HG02870 (cell line): Measurements from ENCODE around the gene GALR2.
A peak's percentile ranks its signal among the peaks of the same experiment; 100 is the strongest.

ENCODE experiments used
- ATAC-seq: cut with Tn5 transposase; IDR thresholded peaks from one replicate; pipeline ENCODE4 v1.9.1; 2021; ENCODE audit warnings: mild to moderate bottlenecking, moderate library complexity; ENCODE audit not compliant: unreplicated experiment

GALR2 gene

DNA sequence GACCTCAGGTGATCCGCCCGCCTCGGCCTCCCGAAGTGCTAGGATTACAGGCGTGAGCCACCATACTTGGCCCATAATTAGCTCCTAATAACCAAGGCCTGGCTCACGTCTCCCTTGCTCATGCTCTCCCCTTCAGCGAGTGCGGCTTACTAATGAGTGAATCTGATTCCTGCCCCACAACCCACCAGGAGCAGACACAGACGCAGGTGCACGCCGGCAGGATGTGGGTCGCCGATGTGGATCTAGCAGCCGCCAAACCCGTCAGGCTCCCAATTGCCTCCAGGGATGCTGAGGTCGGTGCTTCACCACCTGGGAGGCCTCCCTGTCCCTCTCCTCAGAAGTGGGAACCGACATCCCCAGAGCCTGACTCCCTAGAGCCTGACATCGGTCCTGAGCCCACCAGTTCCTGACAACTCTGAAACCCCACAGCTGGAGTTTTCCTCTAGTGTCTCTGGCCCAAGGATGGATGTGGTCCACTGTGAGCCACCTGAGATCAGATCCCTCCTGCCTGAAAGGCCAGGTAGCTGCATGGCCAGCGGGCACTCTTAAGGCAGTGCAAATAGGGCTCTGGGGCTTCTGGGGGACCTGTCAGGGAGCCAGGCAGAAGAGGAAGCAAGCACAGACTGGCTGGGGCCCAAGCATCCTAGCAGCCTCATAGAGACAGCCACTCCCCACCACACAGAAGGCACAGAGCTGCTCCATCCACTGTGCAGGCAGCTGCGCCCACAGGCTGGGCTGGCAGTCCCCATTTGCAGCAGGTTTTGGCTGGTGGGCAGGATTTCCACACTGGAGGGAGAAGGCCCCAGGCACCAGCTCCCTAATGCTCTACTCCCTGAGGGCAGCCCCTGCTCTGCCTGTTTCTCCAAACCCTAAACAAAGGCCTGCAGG is 18.2 kb downstream of the GALR2 start:
- no peak for ATAC-seq

DNA sequence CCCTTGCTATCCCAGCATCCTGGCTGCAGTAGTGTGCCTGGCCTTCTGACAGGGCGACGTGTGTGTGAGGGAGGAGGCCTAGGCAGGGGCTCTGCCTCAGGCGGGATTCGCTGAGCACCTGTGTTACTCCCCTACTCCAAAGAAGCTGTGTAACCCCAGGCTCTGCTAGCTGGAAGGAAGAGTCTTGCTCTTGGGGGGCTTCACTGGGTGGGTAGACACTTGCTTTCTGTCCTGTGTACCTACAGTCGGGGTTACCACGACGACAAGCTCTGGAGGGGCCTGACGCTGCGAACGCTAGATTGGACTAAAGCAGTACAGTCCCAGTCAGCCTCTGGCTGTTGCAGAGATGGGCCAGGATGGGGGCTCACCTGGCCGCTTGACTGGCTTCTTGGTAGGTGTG is 19.5 kb downstream of the GALR2 start:
- no peak for ATAC-seq

DNA sequence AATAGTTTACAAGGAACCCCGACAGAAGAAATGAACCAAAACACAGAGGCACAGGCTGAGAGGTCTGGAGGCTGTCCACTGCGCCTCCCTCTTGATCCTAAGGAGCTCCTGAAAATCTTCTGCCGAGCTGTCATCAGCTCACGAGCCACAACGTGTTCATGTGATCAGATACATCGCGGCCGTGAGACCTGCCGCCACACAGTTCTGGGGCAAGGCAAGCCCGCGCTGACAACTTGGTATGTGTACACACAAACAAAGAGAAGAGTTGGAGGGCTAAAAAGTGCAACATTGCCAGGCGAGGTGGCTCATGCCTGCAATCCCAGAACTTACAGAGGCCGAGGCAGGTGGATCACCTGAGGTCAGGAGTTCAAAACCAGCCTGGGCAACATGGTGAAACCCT is 21.4 kb downstream of the GALR2 start:
- ATAC-seq, result no peak

DNA sequence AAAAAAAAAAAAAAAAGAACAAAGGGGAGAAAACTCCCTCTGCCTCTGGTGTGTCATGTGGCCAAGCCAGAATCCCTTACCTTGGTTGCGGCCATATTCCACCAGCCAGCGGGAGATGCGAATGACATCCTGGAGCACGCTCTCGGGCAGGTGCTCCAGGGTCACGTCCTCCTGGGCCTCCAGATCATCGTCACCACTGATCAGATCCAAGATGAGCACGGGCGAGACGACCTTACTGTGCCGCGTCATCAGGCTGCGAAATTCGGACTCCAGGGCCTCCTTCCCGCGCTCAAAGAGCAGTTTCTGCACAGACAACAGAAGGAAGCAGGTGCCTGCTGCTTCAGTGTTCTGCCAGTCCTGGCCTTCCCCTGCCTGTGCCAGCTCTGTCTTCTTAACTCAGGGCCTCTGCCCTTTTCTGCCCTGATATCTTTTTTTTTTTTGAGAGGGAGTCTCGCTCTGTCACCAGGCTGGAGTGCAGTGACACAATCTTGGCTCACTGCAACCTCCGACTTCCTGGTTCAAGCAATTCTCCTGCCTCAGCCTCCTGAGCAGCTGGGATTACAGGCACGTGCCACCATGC is 23.2 kb downstream of the GALR2 start:
- ATAC-seq, result no peak

DNA sequence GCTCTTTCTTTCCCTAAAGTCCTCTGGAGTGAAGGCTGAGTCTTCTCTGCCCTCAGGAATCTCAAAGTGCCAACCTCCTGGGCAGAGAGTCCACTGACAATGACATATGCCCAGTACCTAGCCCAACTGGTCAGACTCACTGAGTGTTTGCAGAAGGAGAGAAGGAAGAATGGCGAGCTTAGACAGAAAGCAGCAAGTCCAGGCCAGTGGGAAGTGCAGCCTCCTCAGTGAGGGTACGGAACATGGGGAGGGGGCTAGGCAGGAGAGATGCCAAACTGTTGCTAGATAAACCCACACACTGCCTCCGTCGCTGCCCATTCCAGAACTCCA is 28.3 kb downstream of the GALR2 start:
- ATAC-seq, result no peak

DNA sequence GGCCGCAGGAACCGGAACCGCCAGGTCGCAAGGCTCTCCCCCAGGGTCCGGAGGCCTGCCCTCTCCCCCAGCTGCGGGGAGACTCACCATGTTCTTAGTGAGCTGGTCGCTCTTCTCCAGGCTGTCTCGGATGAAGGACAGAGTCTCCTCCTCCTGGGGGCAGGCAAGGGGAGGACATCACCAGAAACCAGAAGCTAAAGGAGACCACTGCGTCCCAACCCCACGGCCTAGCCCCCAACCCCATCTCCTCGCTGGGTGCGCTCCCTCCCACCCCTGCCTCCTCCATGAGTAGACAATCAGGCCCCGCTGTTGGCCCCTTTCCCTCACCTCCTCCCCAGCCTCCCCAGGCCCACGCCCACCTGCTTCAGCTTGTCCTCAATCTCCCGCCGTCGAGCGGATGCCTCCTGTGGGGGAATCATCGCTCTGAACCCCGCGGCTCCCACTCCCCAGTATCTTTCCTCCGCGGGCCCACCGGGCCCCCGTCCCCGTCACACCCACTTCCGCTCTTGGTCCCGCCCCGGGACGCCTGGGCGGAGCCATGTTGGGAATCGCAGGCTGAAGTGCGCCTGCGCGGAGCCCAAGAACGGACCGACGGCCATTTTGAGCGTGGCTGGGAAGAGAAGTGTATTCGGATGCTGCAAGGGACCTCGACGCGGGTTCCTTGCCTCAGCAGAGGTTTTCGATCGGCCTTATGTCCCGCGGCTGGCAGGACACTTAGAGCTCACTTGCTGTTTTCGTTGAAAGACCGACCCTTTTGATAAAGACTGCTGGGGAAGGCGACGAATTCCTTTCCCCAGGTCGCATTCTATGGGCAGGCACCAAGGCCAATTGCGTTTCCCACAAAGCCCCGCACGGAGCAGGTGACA is 28.9 kb downstream of the GALR2 start, which contains the start of gene EXOC7:
Gene EXOC7, minus strand, starts transcription at position 514 of the 866 bp plus-strand sequence. Its CDS starts 95 bp downstream, at position 419.
- ATAC-seq, result peak; percentile 69

DNA sequence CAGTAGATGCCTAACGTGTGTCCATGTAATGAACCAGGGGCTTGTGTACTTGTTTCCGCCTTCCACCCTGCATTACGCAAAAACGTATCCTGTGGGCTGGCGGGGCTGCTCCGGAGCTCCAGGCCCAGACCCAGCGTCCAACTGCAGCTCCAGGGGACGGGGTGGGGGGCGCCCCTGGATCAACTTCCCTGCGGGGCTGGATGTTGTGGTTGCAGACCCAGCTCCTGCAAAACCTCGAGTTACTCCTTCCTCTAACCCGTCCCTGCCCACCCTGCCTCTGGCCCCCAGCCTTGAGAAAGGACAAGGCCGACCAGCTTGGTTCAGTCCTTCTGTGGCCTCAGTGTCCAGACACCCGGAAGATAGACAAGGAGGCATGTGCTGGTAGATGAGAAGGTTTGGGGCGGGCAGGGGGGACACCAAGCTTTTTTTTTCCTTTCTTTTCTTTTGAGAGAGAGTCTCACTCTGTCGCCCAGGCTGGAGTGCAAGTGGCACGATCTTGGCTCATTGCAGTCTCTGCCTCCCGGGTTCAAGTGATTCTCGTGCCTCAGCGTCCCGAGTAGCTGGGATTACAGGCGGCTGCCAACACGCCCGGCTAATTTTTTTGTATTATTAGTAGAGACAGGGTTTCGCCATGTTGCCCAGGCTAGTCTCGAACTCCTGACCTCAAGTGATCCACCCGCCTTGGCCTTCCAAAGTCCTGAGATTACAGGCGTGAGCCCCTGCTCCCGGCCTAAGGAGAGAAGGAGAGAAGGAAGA is 29.7 kb downstream of the GALR2 start:
- ATAC-seq, result no peak

DNA sequence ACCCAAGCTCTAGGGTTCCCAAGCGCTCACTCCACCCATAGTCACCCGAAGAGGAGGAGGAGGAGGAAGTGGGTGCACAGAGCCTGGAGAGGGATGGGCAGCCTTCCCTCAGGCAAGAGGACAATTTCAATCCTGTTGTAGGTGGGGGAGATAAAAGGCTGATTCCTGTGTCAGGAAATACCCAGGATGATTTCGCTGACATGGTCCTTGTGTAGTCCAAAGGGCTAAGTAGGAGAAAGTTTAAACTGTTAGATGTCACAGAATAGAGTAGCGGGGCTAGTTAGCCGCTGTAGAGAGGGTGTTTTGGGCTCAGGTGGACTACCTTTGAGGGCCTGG is 30.3 kb downstream of the GALR2 start:
- no peak for ATAC-seq

DNA sequence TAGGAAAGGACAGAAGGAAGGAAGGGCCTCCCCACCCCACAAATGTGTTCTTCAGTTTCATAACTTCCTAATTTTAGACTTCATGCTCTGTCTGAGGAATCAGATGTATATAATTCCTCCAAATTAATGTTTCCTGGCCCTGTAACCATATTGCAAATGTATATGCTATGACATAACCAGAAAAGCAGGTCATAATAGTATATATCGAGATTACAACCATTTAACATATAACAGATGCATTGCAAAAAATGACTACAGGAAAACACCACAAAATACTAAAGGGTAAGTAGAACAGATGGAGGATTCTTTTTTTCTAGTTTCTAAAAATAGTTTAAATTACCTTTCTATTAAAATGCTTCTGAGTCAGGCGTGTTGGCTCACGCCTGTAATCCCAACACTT is 32.1 kb downstream of the GALR2 start:
- no peak for ATAC-seq

DNA sequence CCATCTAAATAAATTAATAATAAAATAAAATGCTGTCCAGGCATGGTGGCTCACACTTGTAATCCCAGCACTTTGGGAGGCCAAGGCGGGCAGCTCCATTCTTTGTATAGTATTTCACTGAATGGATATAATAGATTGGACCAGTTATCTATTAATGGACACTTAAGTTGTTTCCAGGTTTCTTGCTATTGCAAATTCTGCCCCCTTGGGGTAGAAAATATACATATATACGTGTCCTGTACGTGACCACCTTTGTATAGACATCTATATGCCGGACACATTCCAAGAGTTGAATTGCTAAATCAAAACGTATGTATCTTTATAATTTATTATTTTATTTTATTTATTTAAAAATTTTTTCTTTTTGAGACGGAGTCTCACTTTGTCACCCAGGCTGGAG is 32.9 kb downstream of the GALR2 start:
- no peak for ATAC-seq

DNA sequence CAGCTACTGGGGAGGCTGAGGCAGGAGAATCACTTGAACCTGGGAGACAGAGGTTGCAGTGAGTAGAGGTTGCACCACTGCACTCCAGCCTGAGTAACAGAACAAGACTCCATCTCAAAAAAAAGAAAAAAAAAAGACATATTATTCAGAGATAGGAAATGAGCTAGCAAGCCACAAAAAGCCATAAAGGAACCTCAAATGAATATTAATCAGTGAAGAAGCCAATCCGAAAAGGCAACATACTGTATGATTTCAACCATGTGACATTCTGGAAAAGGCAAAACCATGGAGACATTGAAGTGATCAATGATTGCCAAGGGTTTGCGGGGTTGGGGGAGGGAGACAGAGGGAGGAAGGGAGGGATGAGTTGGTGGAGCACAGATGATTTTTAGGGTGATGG is 37.4 kb downstream of the GALR2 start:
- ATAC-seq, result no peak

DNA sequence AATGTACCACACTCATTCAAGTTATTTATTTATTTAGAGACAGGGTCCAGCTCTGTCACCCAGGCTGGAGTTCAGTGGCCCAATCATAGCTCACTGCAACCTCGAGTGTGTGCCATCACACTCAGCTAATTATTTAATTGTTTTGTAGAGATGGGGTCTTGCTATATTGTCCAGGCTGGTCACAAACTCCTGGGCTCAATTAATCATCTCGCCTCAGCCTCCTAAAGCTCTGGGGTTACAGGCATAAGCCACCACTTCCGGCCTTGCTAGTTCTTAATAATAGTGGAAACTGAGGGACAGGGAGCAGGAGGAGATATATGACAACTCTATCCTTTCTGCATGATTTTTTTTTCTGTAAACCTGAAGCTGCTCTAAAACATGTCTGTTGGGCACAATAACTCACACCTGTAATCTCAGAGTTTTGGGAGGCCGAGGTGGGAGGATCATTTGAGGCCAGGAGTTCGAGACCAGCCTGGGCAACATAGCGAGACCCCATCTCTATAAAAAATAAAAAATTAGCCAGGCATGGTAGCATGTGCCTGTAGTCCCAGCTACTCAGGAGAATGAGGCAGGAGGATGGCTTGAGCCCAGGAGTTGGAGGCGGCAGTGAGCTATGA is 40.7 kb downstream of the GALR2 start:
- ATAC-seq, result no peak

DNA sequence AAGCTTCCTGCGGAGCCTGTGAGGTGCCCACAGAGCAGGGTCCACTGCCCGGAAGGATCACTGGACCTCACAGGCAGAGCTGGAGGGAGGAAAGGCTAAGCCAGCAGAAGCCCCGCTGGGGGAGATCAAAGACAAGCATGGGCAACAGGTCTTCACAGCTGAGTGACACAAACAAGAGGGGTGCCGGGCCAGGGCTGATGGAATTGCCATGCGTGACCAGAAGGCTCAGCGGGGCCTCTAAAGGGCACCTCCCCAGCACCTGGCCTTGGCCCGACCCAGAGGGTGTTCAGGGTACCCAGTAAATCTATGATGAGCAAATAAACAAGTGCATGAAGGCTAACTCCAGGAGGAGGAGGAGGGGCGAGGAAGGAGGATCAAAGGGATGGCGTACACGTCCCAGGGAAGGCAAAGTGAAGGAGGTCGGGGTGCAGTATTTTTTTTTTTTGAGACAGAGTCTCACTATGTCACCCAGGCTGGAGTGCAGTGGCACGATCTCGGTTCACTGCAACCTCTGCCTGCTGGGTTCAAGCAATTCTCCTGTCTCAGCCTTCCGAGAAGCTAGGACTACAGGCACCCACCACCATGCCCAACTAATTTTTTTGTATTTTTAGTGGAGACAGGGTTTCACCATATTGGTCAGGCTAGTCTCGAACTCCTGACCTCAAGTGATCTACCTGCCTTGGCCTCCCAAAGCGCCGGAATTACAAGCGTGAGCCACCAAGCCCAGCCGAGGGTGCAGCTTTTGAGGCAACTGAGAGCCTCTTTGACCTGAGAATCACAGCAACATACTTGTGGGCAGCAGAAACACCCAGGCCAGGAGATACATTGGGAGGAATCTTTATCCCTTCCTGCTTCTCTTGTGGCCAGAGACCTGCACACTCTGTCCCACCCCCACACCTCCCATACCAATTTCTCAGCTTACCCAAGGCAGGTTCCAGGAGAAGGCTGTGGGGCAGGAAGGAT is 45.1 kb downstream of the GALR2 start:
- ATAC-seq, result no peak

DNA sequence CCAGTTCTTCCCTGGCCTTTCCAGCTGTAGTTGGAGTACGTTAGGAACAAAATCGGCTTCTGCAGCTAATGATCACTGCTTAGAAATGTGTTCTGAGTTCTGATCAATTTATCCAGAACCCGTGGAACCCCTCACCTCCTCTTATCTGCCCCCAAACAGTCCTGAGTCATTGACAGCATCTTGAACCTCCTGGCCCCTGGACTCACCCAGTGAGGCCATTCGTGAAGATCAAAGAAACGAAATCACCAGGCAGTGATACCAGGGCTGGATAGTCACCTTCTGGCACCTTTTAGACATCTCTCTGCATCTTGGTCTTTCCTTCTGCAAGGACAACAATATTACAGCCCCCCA is 46.1 kb downstream of the GALR2 start:
- no peak for ATAC-seq

DNA sequence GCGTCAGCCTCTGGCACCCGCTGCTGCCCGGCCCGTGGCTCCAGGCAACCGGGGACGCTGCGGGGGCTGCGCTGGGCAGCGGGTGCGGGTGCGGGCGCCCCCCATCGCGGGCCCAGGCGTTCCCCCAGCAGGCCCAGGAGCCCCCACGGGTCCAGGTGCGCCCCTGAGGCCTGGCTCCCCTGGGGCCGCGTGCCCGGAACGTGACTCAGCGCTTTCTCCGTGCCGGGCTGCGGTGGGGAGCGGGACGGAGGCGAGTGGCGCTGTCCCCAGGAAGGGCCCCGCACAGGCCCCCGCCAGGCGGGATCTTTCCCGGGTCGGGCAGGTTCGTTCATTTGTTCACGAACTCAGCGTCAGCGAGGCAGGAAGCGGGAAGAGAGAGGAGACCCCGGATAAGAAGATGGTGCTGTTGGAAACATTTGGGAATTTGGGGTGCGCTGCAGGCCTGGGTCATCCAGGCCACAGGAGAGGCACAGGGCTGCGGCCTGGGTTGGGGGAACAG is 47.4 kb downstream of the GALR2 start:
- no peak for ATAC-seq

DNA sequence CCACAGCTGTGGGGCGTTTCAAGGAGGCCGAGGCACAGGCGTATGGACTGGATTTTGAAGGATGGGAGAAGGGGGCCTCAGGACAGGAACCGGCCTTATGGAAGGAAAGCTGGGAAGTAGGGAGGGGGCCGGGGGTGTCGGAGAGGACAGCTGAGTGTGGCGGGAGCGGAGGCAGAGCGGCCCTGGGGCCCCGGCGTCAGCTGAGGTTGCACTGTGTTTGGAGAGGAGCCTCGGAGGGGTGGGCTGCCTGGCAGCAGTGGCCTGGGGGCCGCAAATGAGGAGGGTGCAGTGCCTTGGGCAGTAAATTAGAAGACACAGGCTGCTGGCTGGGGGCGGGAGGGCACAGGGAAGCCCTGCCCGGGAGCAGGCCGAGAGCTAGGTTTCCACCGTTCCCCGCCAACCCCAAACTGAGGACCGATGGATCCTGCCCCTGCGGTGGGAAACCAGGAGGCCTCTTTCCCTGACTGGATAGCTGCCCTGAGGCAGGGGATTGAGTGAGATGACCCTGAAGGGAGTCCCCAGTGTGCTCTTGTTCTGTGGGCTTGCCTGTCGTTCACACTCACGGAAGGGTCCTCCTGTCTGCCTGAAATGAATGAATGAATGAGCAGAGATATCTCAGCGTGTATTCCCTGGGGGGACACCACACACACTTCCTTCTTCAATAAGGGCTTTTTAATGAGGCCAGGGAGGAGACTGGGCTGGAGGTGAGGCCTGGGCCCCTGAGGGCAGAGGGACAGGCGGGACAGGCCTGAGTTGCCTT is 48.0 kb downstream of the GALR2 start:
- no peak for ATAC-seq

DNA sequence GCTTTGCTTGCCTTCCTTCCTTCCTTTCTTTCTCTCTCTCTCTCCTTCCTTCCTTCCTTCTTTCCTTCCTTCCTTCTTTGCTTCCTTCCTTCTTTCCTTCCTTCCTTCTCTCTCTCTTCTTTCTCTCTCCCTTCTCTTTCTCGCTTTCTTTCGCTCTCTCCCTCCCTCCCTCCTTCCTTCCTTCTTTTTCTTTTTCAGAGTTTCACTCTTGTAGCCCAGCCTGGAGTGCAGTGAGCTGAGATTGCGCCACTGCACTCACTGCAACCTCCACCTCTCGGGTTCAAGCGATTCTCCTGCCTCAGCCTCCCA is 48.6 kb downstream of the GALR2 start:
- no peak for ATAC-seq

DNA sequence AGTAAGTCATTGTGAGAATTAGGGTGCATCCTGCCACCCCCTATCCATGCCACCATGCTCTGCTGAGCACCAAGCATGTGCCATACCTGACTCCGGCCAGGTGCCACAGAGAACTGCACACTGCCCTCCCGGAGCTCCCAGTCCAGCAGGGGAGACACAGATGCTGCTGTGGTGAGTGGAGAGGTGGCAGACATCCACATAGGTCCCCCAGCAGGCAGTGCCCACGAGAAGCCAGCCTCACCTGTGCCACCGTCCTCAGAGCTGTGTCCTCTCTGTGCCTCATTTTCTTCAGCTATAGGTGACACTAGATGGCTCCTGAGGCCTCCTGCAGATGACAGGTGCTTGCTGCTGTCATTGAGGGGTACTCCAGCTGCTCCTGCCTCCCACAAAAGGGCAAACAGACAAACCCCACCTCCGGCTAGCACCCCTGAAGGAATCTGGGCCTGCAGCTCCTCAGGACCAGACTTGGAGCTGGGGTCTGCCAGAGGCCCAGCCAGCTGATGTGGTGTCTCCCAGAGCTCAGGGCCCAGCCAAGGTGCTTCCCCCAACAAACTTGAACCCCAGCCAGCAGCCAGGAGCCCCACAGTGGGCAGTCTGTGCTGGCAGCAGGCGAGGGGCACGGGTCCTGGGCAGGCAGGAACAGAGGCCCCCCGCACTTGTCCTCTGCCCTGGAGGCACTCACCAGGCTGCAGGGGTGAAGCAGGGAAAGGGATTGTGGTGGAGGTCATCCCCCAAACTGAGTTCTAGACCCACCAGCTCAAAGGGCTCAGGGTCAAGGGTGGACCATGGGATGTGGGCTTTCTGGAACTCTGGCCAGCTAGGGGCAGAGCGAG is 49.4 kb downstream of the GALR2 start:
- ATAC-seq, result no peak
